ENCODE results near the gene TOP3A. TPM values are rescaled to one million over a fixed set of nuclear protein-coding genes. Genes with fewer than 3 reads are reported as not detected.

Gene TOP3A
- total RNA-seq, 2 donors from 2014 or later, result 27.2 to 45.4 TPM

DNA sequence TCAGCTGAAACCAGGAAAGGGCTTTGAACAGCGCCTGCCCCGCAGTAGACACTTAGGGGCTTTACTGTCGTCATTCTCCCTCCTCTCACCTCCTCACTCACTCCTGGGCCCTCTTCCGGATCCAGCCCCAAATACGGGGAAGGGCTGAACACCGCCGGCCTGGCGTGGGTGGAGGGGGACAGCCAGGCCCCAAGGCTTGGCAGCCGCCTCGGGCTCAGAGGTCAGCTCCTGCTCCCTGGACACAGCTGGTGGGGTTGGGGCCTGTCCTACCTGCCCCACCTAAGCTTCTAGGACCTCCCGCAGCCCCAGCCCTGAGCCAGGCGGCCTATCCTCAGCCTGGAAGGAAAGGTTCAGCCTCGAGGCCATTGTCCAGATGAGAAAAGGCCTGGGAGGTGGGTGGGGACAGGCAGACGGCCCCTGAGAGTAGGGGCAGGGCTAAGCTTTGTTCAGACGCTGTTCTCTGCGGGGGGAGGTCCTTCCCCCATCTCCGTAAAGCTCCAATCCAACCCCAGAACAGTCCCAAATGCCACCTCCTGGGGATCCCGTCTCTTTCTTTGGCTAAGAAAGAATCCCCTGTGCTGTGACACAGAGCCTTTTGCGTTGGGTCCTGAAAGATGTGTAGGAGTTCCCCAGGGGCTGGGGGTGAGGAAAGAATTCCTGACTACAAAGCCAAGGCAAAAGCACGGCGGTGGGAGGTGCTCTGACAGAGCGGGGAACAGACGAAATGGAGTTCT lies 90.2 kb downstream of the TOP3A start:
- H3K9ac ChIP-seq (ENCODE audit: low read depth in 2 of 2, low read length in 2 of 2), result peak overlapping the region; percentile 40 to 51
- DNase-seq, result no peak
- intact Hi-C loops (cut with DNase I), result no loop called here

DNA sequence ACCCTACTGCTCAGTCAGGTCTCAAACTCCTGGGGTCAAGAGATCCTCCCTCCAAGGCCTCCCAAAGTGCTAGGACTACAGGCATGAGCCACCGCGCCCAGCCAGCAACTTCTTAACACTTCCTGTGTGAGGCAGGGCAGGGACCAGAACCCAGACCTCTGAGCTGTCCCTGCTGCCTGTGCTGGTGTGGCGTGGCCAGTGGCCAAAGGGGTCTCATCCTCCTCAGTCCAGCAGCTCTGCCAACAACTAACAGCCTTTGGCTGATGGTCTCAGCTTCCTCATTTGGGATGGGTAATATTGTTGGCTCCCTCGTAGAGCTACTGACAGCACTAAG lies 90.8 kb downstream of the TOP3A start:
- no peak overlapping the region for H3K4me3 ChIP-seq
- no peaks in the 10 kb centered on the region for H3K27me3 ChIP-seq
- DNase-seq, result no peak
- intact Hi-C loops (cut with DNase I), result no loop called here
- no peak overlapping the region for H3K27ac ChIP-seq
- H3K9me3 ChIP-seq, result no peaks in the 10 kb centered on the region
- peaks cover 3% of the 10 kb centered on the region for H3K4me1 ChIP-seq
- no peaks in the 10 kb centered on the region for H3K36me3 ChIP-seq
- H3K9ac ChIP-seq (ENCODE audit: low read depth in 2 of 2, low read length in 2 of 2), result no peak overlapping the region
- TF ChIP-seq, protein P1, sequence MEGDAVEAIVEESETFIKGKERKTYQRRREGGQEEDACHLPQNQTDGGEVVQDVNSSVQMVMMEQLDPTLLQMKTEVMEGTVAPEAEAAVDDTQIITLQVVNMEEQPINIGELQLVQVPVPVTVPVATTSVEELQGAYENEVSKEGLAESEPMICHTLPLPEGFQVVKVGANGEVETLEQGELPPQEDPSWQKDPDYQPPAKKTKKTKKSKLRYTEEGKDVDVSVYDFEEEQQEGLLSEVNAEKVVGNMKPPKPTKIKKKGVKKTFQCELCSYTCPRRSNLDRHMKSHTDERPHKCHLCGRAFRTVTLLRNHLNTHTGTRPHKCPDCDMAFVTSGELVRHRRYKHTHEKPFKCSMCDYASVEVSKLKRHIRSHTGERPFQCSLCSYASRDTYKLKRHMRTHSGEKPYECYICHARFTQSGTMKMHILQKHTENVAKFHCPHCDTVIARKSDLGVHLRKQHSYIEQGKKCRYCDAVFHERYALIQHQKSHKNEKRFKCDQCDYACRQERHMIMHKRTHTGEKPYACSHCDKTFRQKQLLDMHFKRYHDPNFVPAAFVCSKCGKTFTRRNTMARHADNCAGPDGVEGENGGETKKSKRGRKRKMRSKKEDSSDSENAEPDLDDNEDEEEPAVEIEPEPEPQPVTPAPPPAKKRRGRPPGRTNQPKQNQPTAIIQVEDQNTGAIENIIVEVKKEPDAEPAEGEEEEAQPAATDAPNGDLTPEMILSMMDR (IDR thresholded peaks at IDR 0.05), result no peak

More for the DNA sequence above, 90.2 kb downstream of the TOP3A start:
- Histone ChIP-seq H3K27ac (no peak overlapping the region), H3K4me3 (no peak overlapping the region), H3K4me1 (peaks cover 3% of the 10 kb centered on the region), H3K9me3 (no peaks in the 10 kb centered on the region), H3K36me3 (no peaks in the 10 kb centered on the region), H3K27me3 (no peaks in the 10 kb centered on the region)
- TF ChIP-seq, protein P1 (IDR thresholded peaks at IDR 0.05), result no peak

Small RNA genes within 50 kb of the gene (microRNA-seq; reads per million reads assigned to microRNA genes)
- gene MIR6778, result not detected

Other genes starting within 250 kb of the TOP3A start
- gene DRG2, start 227.0 kb downstream of the TOP3A start, total RNA-seq, result 10 to 100 TPM; 25.6 to 36.9 TPM
- 1 to 10 TPM; 1.1 to 1.4 TPM for gene MYO15A, start 206.2 kb downstream of the TOP3A start, total RNA-seq
- gene ALKBH5, start 131.2 kb downstream of the TOP3A start, total RNA-seq, result 100 to 1,000 TPM in 1 of 2 donors, 10 to 100 TPM in 1; 94.8 to 130 TPM
- 10 to 100 TPM in 1 of 2 donors, 1 to 10 TPM in 1; 7.8 to 13.1 TPM for gene LLGL1, start 89.4 kb downstream of the TOP3A start, total RNA-seq
- 100 to 1,000 TPM; 263 to 293 TPM for gene FLII, start 56.3 kb downstream of the TOP3A start, total RNA-seq
- gene MIEF2, start 54.3 kb downstream of the TOP3A start, total RNA-seq, result 10 to 100 TPM; 13.2 to 15.3 TPM
- 10 to 100 TPM; 20.5 to 21.4 TPM for gene SMCR8, start 299 bp upstream of the TOP3A start, total RNA-seq
- gene SHMT1, start 48.6 kb upstream of the TOP3A start, total RNA-seq, result 10 to 100 TPM; 41.4 to 58.0 TPM
- gene EVPLL, start 62.8 kb upstream of the TOP3A start, total RNA-seq, result under 1 TPM; 0.25 to 0.69 TPM
- gene LGALS9C, start 161.8 kb upstream of the TOP3A start, total RNA-seq, result 10 to 100 TPM; 24.5 to 60.9 TPM